Brain pericyte (primary cell): ENCODE results near the gene PSAPL1.

Source experiments
- DNase-seq: peaks from one replicate; pipeline ENCODE4 v3.0.0-alpha.2; 2012; ENCODE audit warnings: low read depth, low spot score

PSAPL1 gene

GRCh38 chr4:7381890-7382633, 52.7 kb downstream of the PSAPL1 start:
- DNase-seq, result no peak

GRCh38 chr4:7381221-7381889, 53.4 kb downstream of the PSAPL1 start:
- DNase-seq, result no peak
